PFSK-1 (cell line): ENCODE results near the gene APOL3.

Experiments
- FOXP2 ChIP-seq: optimal IDR thresholded peaks from 2 replicates; pipeline ENCODE3; 2011; ENCODE audit warnings: borderline replicate concordance, control low read depth, inconsistent platforms; ENCODE audit not compliant: insufficient read depth; ENCODE audit errors: extremely low read length, extremely low read depth
- POLR2AphosphoS5 ChIP-seq: IDR thresholded peaks from 2 replicates; pipeline ENCODE4 v1.6.1; 2012; ENCODE audit warnings: low read depth, mild to moderate bottlenecking, control low read depth, low read length, moderate library complexity
- REST ChIP-seq, 2 experiments: IDR thresholded peaks; 2 replicates each; pipeline versions ENCODE4 v1.6.1 to v1.8.0; 2011 to 2012; ENCODE audit warnings: low read depth in 2 of 2, low read length in 2 of 2, control low read depth in 1 of 2, inconsistent platforms in 1 of 2, mild to moderate bottlenecking in 1 of 2, moderate library complexity in 1 of 2; ENCODE audit not compliant: insufficient read depth in 1 of 2
- SIN3A ChIP-seq: IDR thresholded peaks from 2 replicates; pipeline ENCODE4 v1.6.1; 2012; ENCODE audit warnings: mild to moderate bottlenecking, low read length, moderate library complexity, borderline replicate concordance; ENCODE audit not compliant: insufficient read depth
- TAF1 ChIP-seq: IDR thresholded peaks from 2 replicates; pipeline ENCODE4 v1.6.1; 2012; ENCODE audit warnings: low read length, control low read depth, borderline replicate concordance; ENCODE audit not compliant: insufficient read depth

DNA sequence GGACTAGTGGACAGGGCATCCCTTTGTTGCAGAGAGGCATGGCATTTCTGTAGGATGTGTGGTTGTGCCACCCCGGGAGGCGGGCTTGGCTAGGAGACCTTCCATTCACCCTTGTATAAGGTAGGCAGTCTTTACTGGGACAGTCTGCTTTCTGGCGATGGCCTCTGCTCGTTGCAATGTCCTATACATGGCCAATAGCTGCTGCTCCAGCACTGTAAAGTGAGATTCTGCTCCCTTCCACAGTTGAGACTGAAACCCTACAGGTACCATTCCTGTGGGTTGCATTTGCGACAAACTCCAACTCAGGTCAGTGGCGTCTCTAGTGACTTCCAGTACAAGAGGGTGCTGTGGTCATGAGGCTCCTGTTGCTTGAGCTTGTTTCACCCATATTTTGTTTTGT lies 20.4 kb upstream of the APOL3 start:
- no peak for TF ChIP-seq REST (IDR thresholded peaks at IDR 0.05; ENCODE audit: insufficient read depth in 1 of 2, low read depth in 2 of 2, low read length in 2 of 2)
- TF ChIP-seq POLR2AphosphoS5, result no peak
- no peak for TF ChIP-seq FOXP2
- TF ChIP-seq SIN3A, result no peak
- no peak for TF ChIP-seq TAF1
